AG09319 (cell line): Measurements from ENCODE around the gene TRMT11.
A peak's percentile ranks its signal among the peaks of the same experiment; 100 is the strongest.
"Not testable (repeated sequence)": the region's sequence is repeated elsewhere in the genome, so short reads cannot be mapped to it uniquely, and the experiment has no call there.

Experiments
- DNase-seq: peaks from one replicate; pipeline ENCODE4 v3.0.0-alpha.2; 2010; ENCODE audit warnings: low read depth; ENCODE audit errors: extremely low read depth
- TF ChIP-seq, protein P1 (sequence below): IDR thresholded peaks from 2 replicates; pipeline ENCODE4 v1.5.1; 2011; ENCODE audit warnings: low read depth, mild to moderate bottlenecking, inconsistent platforms, low read length, moderate library complexity

The TRMT11 gene

DNA sequence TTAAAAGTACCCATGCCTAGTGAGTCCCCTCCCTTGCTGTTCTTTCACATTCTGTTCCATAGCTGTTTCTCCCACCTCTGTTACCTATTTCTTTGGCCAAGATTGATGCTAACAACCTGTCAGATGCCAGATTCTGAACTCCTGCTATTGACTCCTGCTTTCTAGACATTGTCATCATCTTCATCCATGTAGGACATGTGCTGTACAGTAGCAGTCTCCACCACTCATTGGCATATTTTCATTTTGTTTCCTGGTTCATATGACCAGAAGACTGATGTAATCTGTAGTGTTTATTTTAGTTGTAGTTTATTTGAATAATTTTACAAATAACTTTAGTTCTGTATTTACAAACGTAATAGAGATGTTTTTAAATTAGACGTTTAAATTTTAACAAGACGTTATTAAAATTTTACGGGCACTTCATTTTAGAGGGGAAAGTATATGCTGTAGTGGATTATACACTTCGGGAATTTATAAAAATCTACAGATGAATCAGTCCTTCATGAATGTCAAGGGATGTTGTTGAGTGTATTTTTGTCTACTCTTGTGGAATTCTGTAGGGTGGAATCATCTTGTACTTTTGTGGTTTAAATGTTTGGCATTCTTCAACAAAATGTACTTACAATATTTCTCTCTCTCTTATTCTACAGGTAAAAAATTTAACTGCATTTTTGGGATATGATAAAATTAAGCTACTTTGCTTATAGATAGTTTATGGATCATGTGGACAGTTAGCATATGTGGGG, 34.1 kb downstream of the TRMT11 start:
- TF ChIP-seq, protein P1, sequence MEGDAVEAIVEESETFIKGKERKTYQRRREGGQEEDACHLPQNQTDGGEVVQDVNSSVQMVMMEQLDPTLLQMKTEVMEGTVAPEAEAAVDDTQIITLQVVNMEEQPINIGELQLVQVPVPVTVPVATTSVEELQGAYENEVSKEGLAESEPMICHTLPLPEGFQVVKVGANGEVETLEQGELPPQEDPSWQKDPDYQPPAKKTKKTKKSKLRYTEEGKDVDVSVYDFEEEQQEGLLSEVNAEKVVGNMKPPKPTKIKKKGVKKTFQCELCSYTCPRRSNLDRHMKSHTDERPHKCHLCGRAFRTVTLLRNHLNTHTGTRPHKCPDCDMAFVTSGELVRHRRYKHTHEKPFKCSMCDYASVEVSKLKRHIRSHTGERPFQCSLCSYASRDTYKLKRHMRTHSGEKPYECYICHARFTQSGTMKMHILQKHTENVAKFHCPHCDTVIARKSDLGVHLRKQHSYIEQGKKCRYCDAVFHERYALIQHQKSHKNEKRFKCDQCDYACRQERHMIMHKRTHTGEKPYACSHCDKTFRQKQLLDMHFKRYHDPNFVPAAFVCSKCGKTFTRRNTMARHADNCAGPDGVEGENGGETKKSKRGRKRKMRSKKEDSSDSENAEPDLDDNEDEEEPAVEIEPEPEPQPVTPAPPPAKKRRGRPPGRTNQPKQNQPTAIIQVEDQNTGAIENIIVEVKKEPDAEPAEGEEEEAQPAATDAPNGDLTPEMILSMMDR = no peak

DNA sequence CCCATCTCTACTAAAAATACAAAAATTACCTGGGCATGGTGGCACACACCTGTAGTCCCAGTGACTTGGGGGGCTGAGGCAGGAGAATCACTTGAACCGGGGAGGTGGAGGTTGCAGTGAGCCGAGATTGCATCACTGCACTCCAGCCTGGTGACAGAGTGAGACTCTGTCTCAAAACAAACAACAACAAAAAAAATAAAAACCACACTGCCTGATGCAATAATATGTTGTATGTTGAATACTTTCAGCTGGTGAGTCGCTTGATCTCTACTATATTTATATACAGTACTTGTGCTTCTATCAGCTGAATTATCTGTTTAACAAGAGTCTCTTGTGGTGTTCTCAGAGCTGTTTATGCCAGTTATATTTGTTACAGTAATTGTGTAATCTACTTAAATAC, 37.1 kb downstream of the TRMT11 start:
- DNase-seq = not testable (repeated sequence)

More for the DNA sequence above, 34.1 kb downstream of the TRMT11 start:
- no peak for DNase-seq

DNA sequence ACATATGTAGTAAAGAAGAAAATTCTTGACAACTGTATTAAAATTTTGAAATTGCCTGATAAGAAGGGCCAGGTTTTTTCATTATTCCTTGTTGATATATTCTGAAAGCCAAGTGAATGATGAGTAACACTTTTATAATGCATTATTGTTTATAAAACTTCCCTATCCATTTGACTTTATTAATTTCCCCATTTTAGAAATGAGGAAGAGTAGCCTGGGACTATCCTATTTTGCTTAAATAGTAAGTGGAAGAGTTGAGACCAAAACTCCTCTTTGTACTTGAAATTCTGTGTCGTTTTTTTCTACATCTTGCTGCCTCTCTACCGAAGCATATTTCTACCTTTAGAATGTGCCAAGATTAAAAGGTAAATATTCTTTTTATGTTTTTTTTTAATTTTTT, 39.7 kb downstream of the TRMT11 start:
- TF ChIP-seq, protein P1 = no peak
- no peak for DNase-seq

DNA sequence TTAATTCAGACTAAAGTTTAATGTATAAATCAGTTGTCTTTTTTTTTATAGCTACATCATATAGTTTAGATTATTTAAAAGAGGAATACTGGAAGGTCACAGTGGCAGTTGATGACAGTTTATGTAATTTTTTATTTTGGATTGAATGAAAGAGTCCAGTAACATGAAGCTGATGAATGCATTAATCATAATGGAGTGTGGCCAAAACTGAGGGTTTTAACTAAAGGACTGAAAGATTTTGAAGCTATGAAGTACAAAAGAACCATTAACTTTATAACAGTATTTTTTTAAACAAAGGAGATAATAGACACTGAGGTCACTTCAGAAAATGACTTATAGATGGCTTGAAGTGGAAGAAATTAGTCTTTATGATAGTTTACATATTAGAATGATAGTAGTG, 41.3 kb downstream of the TRMT11 start:
- DNase-seq = no peak
- TF ChIP-seq, protein P1 = no peak

DNA sequence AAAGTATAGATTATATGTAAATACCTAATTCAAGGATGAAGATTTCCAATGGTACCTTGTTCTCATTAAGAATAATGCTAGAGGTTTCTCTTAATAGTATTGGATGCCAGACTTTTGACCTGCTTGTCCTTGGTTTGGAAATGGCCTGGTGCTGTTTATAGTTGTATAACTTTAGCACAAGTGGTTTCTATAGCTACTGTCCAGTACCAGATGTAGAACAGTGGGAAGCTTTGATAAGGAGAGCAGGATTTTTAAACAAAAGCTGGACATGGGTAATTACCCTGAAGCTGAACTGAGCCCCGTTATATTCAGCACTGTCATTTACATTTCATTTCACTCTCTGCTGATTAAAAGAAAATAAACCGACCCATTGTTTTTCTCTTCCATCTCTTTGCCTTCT, 43.7 kb downstream of the TRMT11 start:
- DNase-seq = no peak
- TF ChIP-seq, protein P1 = no peak

DNA sequence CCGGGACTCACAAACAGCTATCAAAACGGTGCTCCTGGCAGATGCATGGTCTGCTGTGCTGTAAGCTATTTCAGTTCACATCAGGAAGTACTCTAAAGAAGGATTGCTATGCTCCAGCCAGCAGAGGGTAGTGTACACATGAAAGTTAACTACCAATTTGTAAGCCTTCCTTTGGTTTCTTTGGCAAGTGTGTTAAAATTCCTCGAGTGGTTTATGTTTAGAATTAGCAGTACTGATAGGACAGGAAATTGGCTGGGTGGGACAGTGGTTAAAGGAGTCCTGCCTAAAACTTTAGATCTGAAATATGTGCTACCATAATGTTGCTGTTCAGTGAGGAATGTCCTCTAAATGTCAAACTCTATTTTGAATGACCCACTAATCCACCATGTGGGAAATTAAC, 47.4 kb downstream of the TRMT11 start:
- TF ChIP-seq, protein P1 = peak; percentile 82
- peak; percentile 87 for DNase-seq

DNA sequence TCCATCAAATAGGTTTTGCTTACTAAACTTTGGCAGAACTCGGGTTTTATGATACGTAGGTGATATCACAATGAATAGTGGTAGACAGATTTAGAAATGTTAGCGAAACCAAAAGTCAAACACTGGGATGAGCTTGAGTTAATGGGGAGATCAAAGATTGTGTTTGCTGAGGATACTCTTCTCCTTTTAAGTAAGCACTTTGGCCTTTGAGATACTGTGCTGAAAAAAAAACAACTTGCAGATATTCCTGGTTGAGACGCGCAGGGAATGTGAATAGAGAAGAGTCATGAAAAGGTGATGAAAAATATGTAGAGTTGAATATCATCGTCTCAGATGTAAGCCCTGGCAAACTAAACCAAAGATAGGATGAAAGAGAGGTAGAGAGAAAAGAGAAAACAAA, 48.3 kb downstream of the TRMT11 start:
- no peak for DNase-seq
- TF ChIP-seq, protein P1 = no peak

DNA sequence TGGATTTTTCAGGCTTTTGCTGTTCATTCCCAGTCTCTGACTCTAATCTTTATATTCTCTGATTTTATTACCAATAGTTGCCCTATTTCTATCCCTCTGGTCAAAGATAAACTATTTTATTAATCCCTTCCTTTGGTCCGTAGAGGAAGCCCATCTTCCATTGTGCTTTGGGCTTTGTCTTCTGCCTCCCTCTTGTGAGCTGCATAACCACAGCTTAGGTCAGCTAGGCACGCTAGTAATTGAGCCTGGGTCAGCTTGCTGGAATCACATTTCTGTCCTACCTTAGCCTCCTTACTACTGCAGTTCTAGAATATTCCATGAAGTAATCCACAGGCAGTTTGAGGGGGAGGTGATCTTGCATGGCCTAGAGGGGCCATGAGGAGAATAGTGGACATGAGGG, 49.4 kb downstream of the TRMT11 start:
- no peak for DNase-seq
- TF ChIP-seq, protein P1 = no peak
